Ovary (tissue), 3 donors: Measurements from ENCODE around the gene SESN2.

Experiments used
- EP300 ChIP-seq: sonication (generic); formaldehyde crosslinking; IDR thresholded peaks from one replicate; pipeline ENCODE4 v1.6.1; 2017; ENCODE audit warnings: antibody characterized with exemption
- POLR2A ChIP-seq: fragments of 450-650 bp; IDR thresholded peaks from one replicate; pipeline ENCODE4 v1.6.1; 2017; ENCODE audit warnings: antibody characterized with exemption, mild to moderate bottlenecking, moderate library complexity
- TF ChIP-seq, protein P1 (sequence below), 3 donors: fragments of 450-650 bp in 2 of 3; fragments of 200-600 bp in 1 of 3; IDR thresholded peaks; one replicate each; pipeline versions ENCODE4 v1.5.1 to v1.8.0; 2016 to 2022; ENCODE audit warnings: antibody characterized with exemption in 3 of 3, mild to moderate bottlenecking in 1 of 3
- donor health status: DM: no; HTN: no; CAD: no.

DNA sequence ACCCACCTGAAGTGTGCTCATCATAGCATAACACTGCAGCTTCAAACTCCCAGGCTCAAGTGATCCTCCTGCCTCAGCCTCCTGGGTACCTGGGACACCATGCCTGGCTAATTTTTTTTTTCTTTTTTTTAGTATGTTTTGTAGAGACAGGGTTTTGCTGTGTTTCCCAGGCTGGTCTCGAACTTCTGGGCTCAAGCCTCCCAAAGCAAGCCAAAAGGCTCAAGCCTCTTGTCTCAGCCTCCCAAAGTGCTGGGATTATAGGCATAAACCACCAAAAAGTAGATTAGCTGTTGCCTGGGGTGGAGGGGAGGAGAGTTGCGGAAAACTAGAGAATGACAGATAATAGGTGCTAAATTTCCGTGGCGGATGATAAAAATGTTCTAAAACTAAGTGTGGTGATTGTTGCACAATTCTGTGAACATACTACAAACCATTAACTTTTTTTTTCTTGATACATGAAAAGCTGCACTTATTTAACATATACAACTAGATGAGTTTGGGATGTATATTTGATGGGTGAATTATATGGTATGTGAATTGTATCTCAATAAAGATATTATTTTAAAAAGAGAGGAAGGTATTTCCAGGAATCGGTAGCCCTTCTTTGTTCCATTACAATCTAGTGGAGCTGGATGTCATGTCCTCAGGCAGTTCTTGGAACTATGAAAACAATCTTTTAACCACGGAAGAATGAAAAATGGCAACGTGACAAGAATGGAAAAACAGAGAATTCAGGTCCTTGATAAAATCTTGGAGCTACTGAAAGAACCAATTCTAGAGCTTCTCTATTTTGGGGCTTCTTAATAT lies 42.3 kb downstream of the SESN2 start:
- no peak for TF ChIP-seq EP300
- TF ChIP-seq POLR2A: no peak
- TF ChIP-seq, protein P1, sequence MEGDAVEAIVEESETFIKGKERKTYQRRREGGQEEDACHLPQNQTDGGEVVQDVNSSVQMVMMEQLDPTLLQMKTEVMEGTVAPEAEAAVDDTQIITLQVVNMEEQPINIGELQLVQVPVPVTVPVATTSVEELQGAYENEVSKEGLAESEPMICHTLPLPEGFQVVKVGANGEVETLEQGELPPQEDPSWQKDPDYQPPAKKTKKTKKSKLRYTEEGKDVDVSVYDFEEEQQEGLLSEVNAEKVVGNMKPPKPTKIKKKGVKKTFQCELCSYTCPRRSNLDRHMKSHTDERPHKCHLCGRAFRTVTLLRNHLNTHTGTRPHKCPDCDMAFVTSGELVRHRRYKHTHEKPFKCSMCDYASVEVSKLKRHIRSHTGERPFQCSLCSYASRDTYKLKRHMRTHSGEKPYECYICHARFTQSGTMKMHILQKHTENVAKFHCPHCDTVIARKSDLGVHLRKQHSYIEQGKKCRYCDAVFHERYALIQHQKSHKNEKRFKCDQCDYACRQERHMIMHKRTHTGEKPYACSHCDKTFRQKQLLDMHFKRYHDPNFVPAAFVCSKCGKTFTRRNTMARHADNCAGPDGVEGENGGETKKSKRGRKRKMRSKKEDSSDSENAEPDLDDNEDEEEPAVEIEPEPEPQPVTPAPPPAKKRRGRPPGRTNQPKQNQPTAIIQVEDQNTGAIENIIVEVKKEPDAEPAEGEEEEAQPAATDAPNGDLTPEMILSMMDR (IDR thresholded peaks at IDR 0.05): no peak
